Vagina (tissue), 2 donors: ENCODE measurements around the gene GALNT12. TPM values are rescaled to one million over a fixed set of nuclear protein-coding genes. Genes with fewer than 3 reads are reported as not detected.
A peak's percentile ranks its signal among the peaks of the same experiment; 100 is the strongest.

Experiments used
- DNase-seq, 2 donors: peaks; one replicate each; pipeline ENCODE4 v3.0.0-alpha.2; 2017; ENCODE audit errors: extremely low spot score in 2 of 2
- H3K27ac ChIP-seq: fragments of 200-600 bp; sonication (generic); one replicate; pipeline ENCODE4 v1.5.1; 2019
- H3K27me3 ChIP-seq: fragments of 200-600 bp; sonication (generic); one replicate; pipeline ENCODE4 v1.5.1; 2019
- H3K36me3 ChIP-seq, 2 donors: fragments of 200-600 bp; sonication (generic); one replicate each; pipeline ENCODE4 v1.5.1; 2017 to 2019
- H3K4me1 ChIP-seq: fragments of 200-600 bp; sonication (generic); one replicate; pipeline ENCODE4 v1.5.1; 2019
- H3K4me3 ChIP-seq, 2 donors: fragments of 200-600 bp; sonication (generic); 1 replicate in 1 of 2; 2 replicates in 1 of 2; pipeline ENCODE4 v1.5.1; 2016 to 2019
- H3K9me3 ChIP-seq: fragments of 200-600 bp; sonication (generic); one replicate; pipeline ENCODE4 v1.5.1; 2019
- POLR2A ChIP-seq, 2 donors: fragments of 450-650 bp; IDR thresholded peaks; one replicate each; pipeline ENCODE4 v1.6.1; 2017; ENCODE audit warnings: antibody characterized with exemption in 2 of 2, mild to moderate bottlenecking in 2 of 2, moderate library complexity in 2 of 2
- POLR2AphosphoS5 ChIP-seq, 2 donors: sonication (generic); formaldehyde crosslinking; IDR thresholded peaks; one replicate each; pipeline ENCODE4 v1.9.0; 2017; ENCODE audit warnings: antibody characterized with exemption in 2 of 2, mild to moderate bottlenecking in 2 of 2, low read depth in 1 of 2; ENCODE audit not compliant: insufficient read depth in 1 of 2
- intact Hi-C: fragments of 100-400 bp; cut with DNase I; formaldehyde crosslinking; loops from one replicate; pipeline ENCODE4 v1.15.1; 2023
- total RNA-seq: library from RNA; depleted of rRNA; stranded (reverse); fragments of >200 nt; gene quantifications from one replicate; pipeline ENCODE4 v1.2.3, GENCODE V29; 2016
- TF ChIP-seq, protein P1 (sequence below), 3 experiments: fragments of 450-650 bp in 2 of 3; fragments of 200-600 bp in 1 of 3; sonication (generic) in 1 of 3; IDR thresholded peaks; one replicate each; pipeline ENCODE4 v1.5.1; 2017 to 2019; ENCODE audit warnings: antibody characterized with exemption in 3 of 3, mild to moderate bottlenecking in 2 of 3, moderate library complexity in 2 of 3

GALNT12 gene
- total RNA-seq, 1 donor from 2014 or later = 5.4 TPM

DNA sequence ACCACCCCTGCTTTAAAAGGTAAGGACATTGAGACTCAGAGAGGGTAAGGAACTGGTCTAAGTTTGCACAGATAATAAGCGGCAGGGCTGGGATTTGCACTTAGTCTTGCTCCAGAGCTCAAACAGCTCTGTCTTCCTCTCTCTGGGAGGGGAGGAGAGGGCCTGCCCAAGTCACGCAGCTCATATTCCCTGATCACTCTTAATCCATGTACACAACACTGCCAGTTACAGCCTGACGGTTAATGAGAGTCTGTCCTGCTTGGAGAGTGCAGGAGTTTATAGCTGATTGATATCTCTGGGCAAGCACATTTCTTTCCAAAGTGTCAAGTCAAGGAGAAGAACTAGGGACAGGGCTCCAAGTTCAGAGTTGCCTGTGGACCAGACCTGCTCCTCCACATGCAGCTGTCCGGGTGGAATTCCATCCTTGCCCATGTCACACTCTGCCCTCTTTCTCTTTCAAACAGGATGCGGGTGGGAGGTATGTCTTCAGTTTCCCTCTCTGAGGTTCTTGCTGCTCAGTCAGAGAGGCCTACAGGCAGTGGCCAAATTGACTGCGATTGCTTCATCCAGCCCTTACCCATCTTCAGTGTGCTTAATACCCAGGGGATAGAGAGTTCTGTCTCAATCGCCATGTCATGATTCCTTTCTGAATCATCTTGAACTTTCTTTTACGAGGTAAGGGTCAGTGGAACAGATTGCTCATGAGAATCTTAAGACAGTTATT is 54.5 kb downstream of the GALNT12 start:
- no peak overlapping the region for H3K4me3 ChIP-seq
- intact Hi-C loops = loop anchor here (1.0 to 5.0 kb wide), 2 partner anchors 115 to 136 kb away; no protein-coding TSS in a partner anchor
- H3K27ac ChIP-seq = peak overlapping the region; percentile 64
- no peaks in the 10 kb centered on the region for H3K36me3 ChIP-seq
- peaks cover 51% of the 10 kb centered on the region for H3K4me1 ChIP-seq
- DNase-seq = peak in 1 of 2 donors; percentile 97
- H3K9me3 ChIP-seq = no peaks in the 10 kb centered on the region
- no peaks in the 10 kb centered on the region for H3K27me3 ChIP-seq
- peak; percentile 49 to 76 for TF ChIP-seq POLR2AphosphoS5 (IDR thresholded peaks at IDR 0.05; ENCODE audit: insufficient read depth in 1 of 2, low read depth in 1 of 2)
- no peak for TF ChIP-seq POLR2A (IDR thresholded peaks at IDR 0.05)
- TF ChIP-seq, protein P1, sequence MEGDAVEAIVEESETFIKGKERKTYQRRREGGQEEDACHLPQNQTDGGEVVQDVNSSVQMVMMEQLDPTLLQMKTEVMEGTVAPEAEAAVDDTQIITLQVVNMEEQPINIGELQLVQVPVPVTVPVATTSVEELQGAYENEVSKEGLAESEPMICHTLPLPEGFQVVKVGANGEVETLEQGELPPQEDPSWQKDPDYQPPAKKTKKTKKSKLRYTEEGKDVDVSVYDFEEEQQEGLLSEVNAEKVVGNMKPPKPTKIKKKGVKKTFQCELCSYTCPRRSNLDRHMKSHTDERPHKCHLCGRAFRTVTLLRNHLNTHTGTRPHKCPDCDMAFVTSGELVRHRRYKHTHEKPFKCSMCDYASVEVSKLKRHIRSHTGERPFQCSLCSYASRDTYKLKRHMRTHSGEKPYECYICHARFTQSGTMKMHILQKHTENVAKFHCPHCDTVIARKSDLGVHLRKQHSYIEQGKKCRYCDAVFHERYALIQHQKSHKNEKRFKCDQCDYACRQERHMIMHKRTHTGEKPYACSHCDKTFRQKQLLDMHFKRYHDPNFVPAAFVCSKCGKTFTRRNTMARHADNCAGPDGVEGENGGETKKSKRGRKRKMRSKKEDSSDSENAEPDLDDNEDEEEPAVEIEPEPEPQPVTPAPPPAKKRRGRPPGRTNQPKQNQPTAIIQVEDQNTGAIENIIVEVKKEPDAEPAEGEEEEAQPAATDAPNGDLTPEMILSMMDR (IDR thresholded peaks at IDR 0.05) = no peak

DNA sequence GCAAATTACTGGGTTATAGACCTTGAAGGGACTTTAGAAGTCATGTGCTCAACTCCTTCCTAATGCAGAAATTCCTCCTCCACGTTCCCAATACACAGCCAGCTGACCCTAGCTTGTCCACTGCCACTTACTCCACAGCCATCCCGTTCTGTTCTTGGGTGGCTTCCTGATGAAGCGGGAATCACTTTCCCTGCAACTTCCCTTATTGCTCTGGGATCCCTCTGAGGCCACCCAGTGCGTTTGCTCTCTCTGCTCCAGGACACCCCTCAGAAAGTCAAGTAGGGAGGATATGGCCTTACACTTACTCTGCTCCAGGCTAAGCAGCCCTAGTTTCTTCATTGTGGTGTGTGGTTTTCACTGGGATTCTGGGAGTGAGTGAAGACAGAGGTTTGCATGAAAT is 55.5 kb downstream of the GALNT12 start:
- no peak overlapping the region for H3K4me3 ChIP-seq
- intact Hi-C loops = loop anchor here (1.0 to 5.0 kb wide), 2 partner anchors 114 to 135 kb away; no protein-coding TSS in a partner anchor
- peak overlapping the region; percentile 64 for H3K27ac ChIP-seq
- TF ChIP-seq POLR2AphosphoS5 (IDR thresholded peaks at IDR 0.05; ENCODE audit: insufficient read depth in 1 of 2, low read depth in 1 of 2) (no peak), POLR2A (IDR thresholded peaks at IDR 0.05) (no peak)
- TF ChIP-seq, protein P1 (IDR thresholded peaks at IDR 0.05) = no peak
- DNase-seq = no peak
- H3K4me1 ChIP-seq = peaks cover 61% of the 10 kb centered on the region
- H3K9me3 ChIP-seq = no peaks in the 10 kb centered on the region
- no peaks in the 10 kb centered on the region for H3K27me3 ChIP-seq
- no peaks in the 10 kb centered on the region for H3K36me3 ChIP-seq

DNA sequence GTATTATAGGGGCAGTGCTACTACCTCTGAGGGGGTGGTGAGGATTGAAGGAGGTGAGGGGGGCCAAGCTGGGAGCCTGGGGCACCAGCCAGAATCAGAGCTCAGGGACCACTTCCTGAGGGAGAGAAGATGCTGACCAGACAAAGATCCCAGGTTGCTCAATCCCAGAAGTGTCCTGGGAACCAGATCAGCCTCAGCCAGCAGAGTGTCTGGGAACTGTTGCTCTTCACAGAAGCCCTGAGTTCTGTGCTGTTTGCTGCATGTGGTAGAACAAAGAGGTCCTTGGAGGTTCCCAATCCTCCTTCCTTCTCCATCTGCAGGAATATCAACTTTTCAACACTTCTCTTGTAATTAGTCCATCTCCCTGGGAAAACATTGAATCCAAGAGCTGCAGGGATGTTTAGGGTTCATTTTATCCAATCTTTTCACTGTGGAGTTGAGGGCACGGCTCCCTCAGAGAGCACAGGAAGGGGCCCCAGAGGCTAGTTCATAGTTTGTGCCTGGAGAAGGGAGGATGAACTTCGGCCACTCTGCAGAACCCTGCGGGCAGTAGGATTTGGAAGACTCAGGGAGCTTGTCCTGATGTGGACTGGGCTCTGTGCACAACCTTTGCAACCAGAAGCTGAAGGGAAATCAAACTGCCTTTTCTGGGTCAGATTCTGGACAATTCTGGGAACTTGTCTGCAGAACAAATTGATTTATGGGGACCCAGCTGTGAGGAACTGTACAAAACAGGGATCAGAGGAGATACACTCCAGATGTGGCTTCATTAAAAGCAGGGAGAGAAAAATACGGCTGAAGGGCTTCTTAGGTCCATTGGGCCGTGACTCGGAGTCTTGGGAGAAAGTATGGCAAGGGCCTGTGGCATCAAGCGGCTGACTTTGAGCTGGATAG is 57.1 kb downstream of the GALNT12 start:
- H3K27ac ChIP-seq = peak overlapping the region; percentile 64
- intact Hi-C loops = loop anchor here (5.0 kb wide), 1 partner anchor 113 kb away; no protein-coding TSS in a partner anchor
- no peak for DNase-seq
- no peaks in the 10 kb centered on the region for H3K27me3 ChIP-seq
- no peaks in the 10 kb centered on the region for H3K9me3 ChIP-seq
- no peaks in the 10 kb centered on the region for H3K36me3 ChIP-seq
- TF ChIP-seq POLR2A (IDR thresholded peaks at IDR 0.05) = no peak
- peak in 1 of 2 donors; percentile 51 for TF ChIP-seq POLR2AphosphoS5 (IDR thresholded peaks at IDR 0.05; ENCODE audit: insufficient read depth in 1 of 2, low read depth in 1 of 2)
- H3K4me1 ChIP-seq = peaks cover 65% of the 10 kb centered on the region
- no peak overlapping the region for H3K4me3 ChIP-seq

DNA sequence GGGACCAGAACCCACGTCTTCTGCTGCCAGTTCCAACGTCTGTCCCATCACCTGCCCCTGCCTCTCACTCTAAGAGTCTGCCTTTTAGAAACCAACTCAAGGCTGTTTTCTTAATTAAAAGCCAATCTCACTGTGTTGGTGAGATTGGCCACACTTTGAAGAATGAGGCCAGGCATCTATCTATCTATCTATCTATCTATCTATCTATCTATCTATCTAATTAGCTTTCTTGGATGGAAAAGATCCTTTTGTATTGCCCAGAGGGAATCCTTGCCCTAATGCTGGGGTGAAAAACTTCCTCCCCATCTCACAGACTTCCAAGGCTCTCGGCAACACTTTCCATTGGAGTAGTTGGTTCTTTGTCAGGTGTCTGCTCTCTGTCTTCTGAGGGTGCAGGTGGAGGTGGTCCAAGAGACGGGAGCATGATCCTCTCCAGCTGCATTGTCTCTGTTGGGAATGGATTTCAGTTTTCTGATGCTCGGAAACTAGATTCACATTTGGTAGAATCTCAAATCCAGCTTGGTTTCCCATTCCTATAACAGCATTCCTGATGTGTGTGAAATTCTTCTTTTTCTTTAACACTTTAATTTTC is 57.9 kb downstream of the GALNT12 start:
- H3K27ac ChIP-seq = peak overlapping the region; percentile 64
- TF ChIP-seq POLR2A (IDR thresholded peaks at IDR 0.05) (no peak), POLR2AphosphoS5 (IDR thresholded peaks at IDR 0.05; ENCODE audit: insufficient read depth in 1 of 2, low read depth in 1 of 2) (no peak)
- TF ChIP-seq, protein P1 (IDR thresholded peaks at IDR 0.05) = no peak
- no peaks in the 10 kb centered on the region for H3K9me3 ChIP-seq
- intact Hi-C loops = no loop called here
- H3K36me3 ChIP-seq = no peaks in the 10 kb centered on the region
- DNase-seq = no peak
- H3K4me1 ChIP-seq = peaks cover 65% of the 10 kb centered on the region
- H3K27me3 ChIP-seq = no peaks in the 10 kb centered on the region
- H3K4me3 ChIP-seq = no peak overlapping the region

DNA sequence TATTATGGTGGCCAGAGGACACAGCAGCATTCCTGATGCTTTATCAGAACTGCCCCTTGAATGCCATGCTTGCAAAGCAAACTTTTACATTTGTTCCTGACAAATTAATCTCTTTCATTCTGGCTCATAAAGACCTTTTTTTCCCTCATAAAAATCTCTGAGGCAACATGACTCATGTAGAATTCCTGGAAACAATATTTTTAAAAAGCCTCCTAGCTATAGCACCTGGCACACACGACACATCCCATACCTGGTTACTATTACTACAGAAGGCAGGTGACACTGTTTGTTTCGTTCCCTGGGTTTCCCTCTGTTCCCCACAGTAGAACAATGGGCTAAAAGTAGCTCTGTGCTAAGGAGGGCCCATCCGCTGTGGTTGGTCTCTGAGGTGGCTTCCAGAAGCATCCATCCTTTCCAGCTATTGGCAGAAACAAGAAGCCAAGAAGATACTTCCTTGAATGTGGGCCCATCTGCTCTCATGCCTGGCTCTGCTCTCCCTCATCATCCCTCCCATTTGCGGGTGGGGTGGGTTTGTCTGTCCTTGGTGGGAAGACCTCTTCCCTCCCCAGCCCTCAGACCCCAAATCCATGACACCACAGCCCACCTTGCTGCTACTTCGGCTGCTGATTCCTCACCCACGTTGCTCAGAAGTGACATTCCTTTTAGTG is 59.1 kb downstream of the GALNT12 start:
- Histone ChIP-seq H3K4me3 (no peak overlapping the region), H3K4me1 (peaks cover 59% of the 10 kb centered on the region), H3K36me3 (no peaks in the 10 kb centered on the region), H3K9me3 (no peaks in the 10 kb centered on the region), H3K27me3 (no peaks in the 10 kb centered on the region), H3K27ac (peak overlapping the region; percentile 67)
- DNase-seq = no peak
- TF ChIP-seq POLR2A (IDR thresholded peaks at IDR 0.05) (no peak), POLR2AphosphoS5 (IDR thresholded peaks at IDR 0.05; ENCODE audit: insufficient read depth in 1 of 2, low read depth in 1 of 2) (no peak)
- TF ChIP-seq, protein P1 (IDR thresholded peaks at IDR 0.05) = no peak
- intact Hi-C loops = no loop called here
